ENCODE data around the gene ZNF302. TPM values are rescaled to one million over a fixed set of nuclear protein-coding genes. Genes with fewer than 3 reads are reported as not detected.

ZNF302 gene
- total and polyA plus RNA-seq, 11 donors = 24.3 to 37.2 (median 32.9) TPM

DNA sequence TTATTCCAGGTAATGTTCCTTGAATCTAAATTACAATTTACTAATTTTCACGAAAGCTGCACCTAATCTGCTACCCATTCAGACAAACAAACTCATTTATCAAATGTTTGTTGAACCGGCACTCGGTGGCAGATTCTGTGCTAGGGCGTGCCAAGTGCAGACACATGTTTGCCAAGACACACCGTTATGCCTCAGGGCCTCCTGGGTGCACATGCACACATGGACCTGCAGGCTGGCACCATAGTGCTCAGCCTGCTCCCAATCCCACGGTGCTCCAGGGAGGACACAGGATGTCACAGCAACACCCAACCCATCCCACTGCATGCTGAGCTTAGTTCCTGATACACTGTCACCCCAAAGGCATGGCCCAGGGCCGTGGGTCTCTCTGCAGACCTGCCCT lies 8.2 kb upstream of the ZNF302 start:
- peak in 3 of 4 donors; percentile 25 to 53 (median 41) for ATAC-seq
- H3K9me3 ChIP-seq = no peaks in the 10 kb centered on the region
- 64 to 83% (median 67%) methylated on average over 5 to 7 of the region's 7 CpGs for WGBS, 4 donors

DNA sequence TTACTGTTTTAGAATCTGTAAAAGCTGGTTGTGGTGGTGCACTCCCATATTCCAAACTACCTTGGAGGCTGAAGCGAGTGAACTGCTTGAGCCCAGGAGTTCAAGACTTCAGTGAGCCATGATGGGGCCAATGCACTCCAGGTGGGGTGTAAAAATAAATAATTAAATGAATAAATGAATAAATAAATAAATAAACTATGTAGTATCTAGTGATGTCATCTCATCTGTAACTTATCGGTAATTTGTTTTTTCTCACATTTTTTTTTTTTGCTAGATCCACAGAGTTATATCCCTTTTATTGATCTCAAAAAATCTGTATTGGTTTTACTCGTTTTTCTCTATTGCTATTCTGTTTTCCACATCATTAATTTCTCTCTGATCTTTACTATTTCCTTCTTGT lies 5.5 kb upstream of the ZNF302 start:
- intact Hi-C loops (cut with DNase I) = no loop called here
- ATAC-seq = no peak
- no peaks in the 10 kb centered on the region for H3K36me3 ChIP-seq
- no peak overlapping the region for H3K27ac ChIP-seq
- WGBS, 4 donors = 94 to 98% (median 96%) methylated on average over 3 of the region's 3 CpGs
- H3K4me1 ChIP-seq = peaks cover 0 to 28% (median 6%) of the 10 kb centered on the region in 12 donors
- TF ChIP-seq POLR2A (IDR thresholded peaks at IDR 0.05) = no peak
- TF ChIP-seq, protein P1, sequence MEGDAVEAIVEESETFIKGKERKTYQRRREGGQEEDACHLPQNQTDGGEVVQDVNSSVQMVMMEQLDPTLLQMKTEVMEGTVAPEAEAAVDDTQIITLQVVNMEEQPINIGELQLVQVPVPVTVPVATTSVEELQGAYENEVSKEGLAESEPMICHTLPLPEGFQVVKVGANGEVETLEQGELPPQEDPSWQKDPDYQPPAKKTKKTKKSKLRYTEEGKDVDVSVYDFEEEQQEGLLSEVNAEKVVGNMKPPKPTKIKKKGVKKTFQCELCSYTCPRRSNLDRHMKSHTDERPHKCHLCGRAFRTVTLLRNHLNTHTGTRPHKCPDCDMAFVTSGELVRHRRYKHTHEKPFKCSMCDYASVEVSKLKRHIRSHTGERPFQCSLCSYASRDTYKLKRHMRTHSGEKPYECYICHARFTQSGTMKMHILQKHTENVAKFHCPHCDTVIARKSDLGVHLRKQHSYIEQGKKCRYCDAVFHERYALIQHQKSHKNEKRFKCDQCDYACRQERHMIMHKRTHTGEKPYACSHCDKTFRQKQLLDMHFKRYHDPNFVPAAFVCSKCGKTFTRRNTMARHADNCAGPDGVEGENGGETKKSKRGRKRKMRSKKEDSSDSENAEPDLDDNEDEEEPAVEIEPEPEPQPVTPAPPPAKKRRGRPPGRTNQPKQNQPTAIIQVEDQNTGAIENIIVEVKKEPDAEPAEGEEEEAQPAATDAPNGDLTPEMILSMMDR (IDR thresholded peaks at IDR 0.05) = no peak
- no peak overlapping the region for H3K4me3 ChIP-seq
- no peaks in the 10 kb centered on the region for H3K9me3 ChIP-seq
- DNase-seq = no peak
- no peaks in the 10 kb centered on the region for H3K27me3 ChIP-seq

More for the DNA sequence above, 8.2 kb upstream of the ZNF302 start:
- Histone ChIP-seq H3K36me3 (no peaks in the 10 kb centered on the region), H3K4me3 (no peak overlapping the region), H3K4me1 (peaks cover 0 to 23% (median 0%) of the 10 kb centered on the region in 12 donors), H3K27ac (no peak overlapping the region), H3K27me3 (no peaks in the 10 kb centered on the region)
- no peak for TF ChIP-seq POLR2A (IDR thresholded peaks at IDR 0.05)
- no peak for DNase-seq
- intact Hi-C loops (cut with DNase I) = no loop called here

DNA sequence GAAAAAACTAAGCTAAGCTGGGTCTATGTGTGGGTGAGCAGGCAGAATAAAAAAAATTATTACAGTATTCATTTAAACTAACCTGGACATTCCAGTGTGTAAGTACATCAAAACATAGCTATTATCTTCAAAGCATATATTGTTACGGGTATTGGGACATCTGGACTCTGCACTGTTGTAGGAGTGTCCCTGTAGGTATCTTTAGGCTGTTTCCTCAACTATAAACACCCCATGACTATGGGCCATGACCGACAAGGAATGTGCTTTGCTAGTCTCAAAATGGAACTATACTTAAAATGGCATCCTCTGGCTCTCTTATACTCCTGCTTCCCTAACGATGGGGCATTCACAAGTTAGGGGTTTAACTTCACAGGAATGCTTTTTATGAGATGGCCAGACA lies 3.9 kb upstream of the ZNF302 start:
- Histone ChIP-seq H3K4me1 (peaks cover 0 to 19% (median 8%) of the 10 kb centered on the region in 12 donors), H3K27me3 (no peaks in the 10 kb centered on the region), H3K4me3 (no peak overlapping the region), H3K27ac (no peak overlapping the region), H3K36me3 (peaks cover 0 to 2% (median 0%) of the 10 kb centered on the region in 9 donors), H3K9me3 (no peaks in the 10 kb centered on the region)
- ATAC-seq = no peak
- 69 to 80% (median 72%) methylated on average over 3 of the region's 3 CpGs for WGBS, 4 donors
- no peak for DNase-seq
- intact Hi-C loops (cut with DNase I) = no loop called here
- TF ChIP-seq, protein P1 (IDR thresholded peaks at IDR 0.05) = no peak
- TF ChIP-seq POLR2A (IDR thresholded peaks at IDR 0.05) = no peak

DNA sequence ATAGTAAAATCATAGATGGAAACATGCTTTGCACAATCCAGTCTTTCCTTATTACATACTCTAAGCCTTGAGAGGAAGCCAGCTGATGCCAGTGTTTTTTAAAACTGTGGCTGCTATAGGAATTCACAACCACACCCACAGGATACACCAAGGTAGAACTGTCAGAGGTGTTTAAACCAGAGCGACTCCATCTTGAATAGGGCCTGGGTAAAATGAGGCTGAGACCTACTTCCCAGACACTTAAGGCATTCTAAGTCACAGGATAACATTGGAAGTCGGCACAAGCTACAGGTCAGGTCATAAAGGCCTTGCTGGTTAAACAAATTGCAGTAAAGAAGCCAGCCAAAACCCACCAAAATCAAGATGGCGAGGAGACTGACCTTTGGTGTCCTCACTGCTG lies 2.2 kb upstream of the ZNF302 start:
- H3K36me3 ChIP-seq = peaks cover 0 to 19% (median 12%) of the 10 kb centered on the region in 9 donors
- H3K4me3 ChIP-seq = no peak overlapping the region
- no peaks in the 10 kb centered on the region for H3K27me3 ChIP-seq
- DNase-seq (no peak), ATAC-seq (no peak)
- H3K27ac ChIP-seq = no peak overlapping the region
- peaks cover 0 to 35% (median 16%) of the 10 kb centered on the region in 12 donors for H3K4me1 ChIP-seq
- intact Hi-C loops (cut with DNase I) = loop anchor here in 6 of 10 donors (5.0 kb wide), 1 partner anchor 57 kb away; the partner anchor contains the start of gene ZNF181 (in 6 of the 6)
- H3K9me3 ChIP-seq = peaks cover 0 to 8% (median 0%) of the 10 kb centered on the region in 12 donors
- WGBS, 4 donors = 95 to 100% (median 97%) methylated on average over 3 of the region's 3 CpGs
- TF ChIP-seq, protein P1 (IDR thresholded peaks at IDR 0.05) = no peak
- TF ChIP-seq POLR2A (IDR thresholded peaks at IDR 0.05) = no peak

DNA sequence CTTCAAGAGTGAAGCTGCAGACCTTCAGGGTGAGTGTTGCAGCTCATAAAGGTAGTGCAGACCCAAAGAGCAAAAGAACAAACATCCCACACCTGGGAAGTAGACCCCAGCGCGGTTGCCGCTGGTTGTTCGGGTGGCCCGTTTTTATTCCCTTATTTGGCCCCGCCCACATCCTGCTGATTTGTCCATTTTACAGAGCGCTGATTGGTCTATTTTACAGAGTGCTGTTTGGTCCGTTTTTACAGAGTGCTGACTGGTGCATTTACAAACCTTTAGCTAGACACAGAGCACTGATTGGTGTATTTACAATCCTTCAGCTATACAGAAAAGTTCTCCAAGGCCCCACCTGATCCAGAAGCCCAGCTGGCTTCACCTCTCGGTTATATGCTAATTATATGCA lies 1.6 kb upstream of the ZNF302 start:
- peak overlapping the region in 6 of 12 donors; percentile 69 to 95 (median 83) for H3K4me3 ChIP-seq
- intact Hi-C loops (cut with DNase I) = loop anchor here in 7 of 10 donors (2.0 to 5.0 kb wide), 2 partner anchors 56 to 59 kb away; partner anchors contain the start of gene ZNF181 (in 7 of the 7)
- no peak overlapping the region for H3K27ac ChIP-seq
- no peak for ATAC-seq
- TF ChIP-seq POLR2A (IDR thresholded peaks at IDR 0.05) = no peak
- TF ChIP-seq, protein P1 (IDR thresholded peaks at IDR 0.05) = no peak
- peaks cover 0 to 35% (median 16%) of the 10 kb centered on the region in 12 donors for H3K4me1 ChIP-seq
- peaks cover 0 to 15% (median under 1%) of the 10 kb centered on the region in 12 donors for H3K9me3 ChIP-seq
- H3K27me3 ChIP-seq = no peaks in the 10 kb centered on the region
- DNase-seq = no peak
- WGBS, 4 donors = 93 to 96% (median 94%) methylated on average over 9 of the region's 9 CpGs
- H3K36me3 ChIP-seq = peaks cover 0 to 26% (median 19%) of the 10 kb centered on the region in 9 donors
